Measurements from ENCODE around the gene GCM1. TPM values are rescaled to one million over a fixed set of nuclear protein-coding genes. Genes with fewer than 3 reads are reported as not detected.

GCM1 gene
- total and polyA plus RNA-seq, 4 donors = 0.16 TPM; not detected in 3

- no peak for DNase-seq
- intact Hi-C loops (cut with DNase I) = no loop called here
- no peak overlapping the region for H3K27ac ChIP-seq (ENCODE audit: low read depth in 1 of 2, low read length in 2 of 2)
- H3K36me3 ChIP-seq (ENCODE audit: control insufficient read depth in 1 of 2, insufficient read depth in 2 of 2, low read length in 1 of 2) = no peaks in the 10 kb centered on the region
- H3K27me3 ChIP-seq (ENCODE audit: control insufficient read depth in 1 of 2, insufficient read depth in 2 of 2, low read length in 1 of 2) = no peaks in the 10 kb centered on the region
- H3K4me3 ChIP-seq (ENCODE audit: low read length in 2 of 2) = no peak overlapping the region
- no peak for ATAC-seq (ENCODE audit: low FRiP score)
- peaks cover 2% of the 10 kb centered on the region for H3K9me3 ChIP-seq (ENCODE audit: control insufficient read depth, low read length)
- WGBS, 2 donors = 67 to 71% methylated on average over 4 of the region's 4 CpGs
- H3K4me1 ChIP-seq (ENCODE audit: control insufficient read depth in 1 of 2, insufficient read depth in 2 of 2, low read length in 2 of 2) = no peaks in the 10 kb centered on the region
Measured at GRCh38 chr6:53119772-53120409, 28.8 kb downstream of the GCM1 start.

GRCh38 chr6:53119349-53119748 is 29.3 kb downstream of the GCM1 start:
- Histone ChIP-seq H3K36me3 (ENCODE audit: control insufficient read depth in 1 of 2, insufficient read depth in 2 of 2, low read length in 1 of 2) (no peaks in the 10 kb centered on the region), H3K9me3 (ENCODE audit: control insufficient read depth, low read length) (peaks cover 2% of the 10 kb centered on the region), H3K4me1 (ENCODE audit: control insufficient read depth in 1 of 2, insufficient read depth in 2 of 2, low read length in 2 of 2) (no peaks in the 10 kb centered on the region), H3K27ac (ENCODE audit: low read depth in 1 of 2, low read length in 2 of 2) (no peak overlapping the region), H3K27me3 (ENCODE audit: control insufficient read depth in 1 of 2, insufficient read depth in 2 of 2, low read length in 1 of 2) (no peaks in the 10 kb centered on the region), H3K4me3 (ENCODE audit: low read length in 2 of 2) (no peak overlapping the region)
- ATAC-seq (ENCODE audit: low FRiP score) = no peak
- 73 to 84% methylated on average over 1 of the region's 1 CpG for WGBS, 2 donors
- DNase-seq = no peak
- intact Hi-C loops (cut with DNase I) = no loop called here

GRCh38 chr6:53115741-53116140 is 32.9 kb downstream of the GCM1 start:
- ATAC-seq (ENCODE audit: low FRiP score) (no peak), DNase-seq (no peak)
- H3K27me3 ChIP-seq (ENCODE audit: control insufficient read depth in 1 of 2, insufficient read depth in 2 of 2, low read length in 1 of 2) = no peaks in the 10 kb centered on the region
- intact Hi-C loops (cut with DNase I) = no loop called here
- no peak overlapping the region for H3K4me3 ChIP-seq (ENCODE audit: low read length in 2 of 2)
- no peaks in the 10 kb centered on the region for H3K4me1 ChIP-seq (ENCODE audit: control insufficient read depth in 1 of 2, insufficient read depth in 2 of 2, low read length in 2 of 2)
- H3K36me3 ChIP-seq (ENCODE audit: control insufficient read depth in 1 of 2, insufficient read depth in 2 of 2, low read length in 1 of 2) = no peaks in the 10 kb centered on the region
- 86 to 88% methylated on average over 2 of the region's 2 CpGs for WGBS, 2 donors
- H3K27ac ChIP-seq (ENCODE audit: low read depth in 1 of 2, low read length in 2 of 2) = no peak overlapping the region
- peaks cover 2% of the 10 kb centered on the region for H3K9me3 ChIP-seq (ENCODE audit: control insufficient read depth, low read length)

GRCh38 chr6:53115113-53115512 is 33.5 kb downstream of the GCM1 start:
- H3K9me3 ChIP-seq (ENCODE audit: control insufficient read depth, low read length) = peaks cover 2% of the 10 kb centered on the region
- WGBS, 2 donors = 95 to 97% methylated on average over 1 of the region's 1 CpG
- H3K27me3 ChIP-seq (ENCODE audit: control insufficient read depth in 1 of 2, insufficient read depth in 2 of 2, low read length in 1 of 2) = no peaks in the 10 kb centered on the region
- H3K36me3 ChIP-seq (ENCODE audit: control insufficient read depth in 1 of 2, insufficient read depth in 2 of 2, low read length in 1 of 2) = no peaks in the 10 kb centered on the region
- no peaks in the 10 kb centered on the region for H3K4me1 ChIP-seq (ENCODE audit: control insufficient read depth in 1 of 2, insufficient read depth in 2 of 2, low read length in 2 of 2)
- H3K4me3 ChIP-seq (ENCODE audit: low read length in 2 of 2) = no peak overlapping the region
- ATAC-seq (ENCODE audit: low FRiP score) = no peak
- no peak for DNase-seq
- intact Hi-C loops (cut with DNase I) = no loop called here
- no peak overlapping the region for H3K27ac ChIP-seq (ENCODE audit: low read depth in 1 of 2, low read length in 2 of 2)

- Histone ChIP-seq H3K27me3 (ENCODE audit: control insufficient read depth in 1 of 2, insufficient read depth in 2 of 2, low read length in 1 of 2) (no peaks in the 10 kb centered on the region), H3K9me3 (ENCODE audit: control insufficient read depth, low read length) (peaks cover 2% of the 10 kb centered on the region), H3K4me1 (ENCODE audit: control insufficient read depth in 1 of 2, insufficient read depth in 2 of 2, low read length in 2 of 2) (no peaks in the 10 kb centered on the region), H3K27ac (ENCODE audit: low read depth in 1 of 2, low read length in 2 of 2) (no peak overlapping the region), H3K4me3 (ENCODE audit: low read length in 2 of 2) (no peak overlapping the region), H3K36me3 (ENCODE audit: control insufficient read depth in 1 of 2, insufficient read depth in 2 of 2, low read length in 1 of 2) (no peaks in the 10 kb centered on the region)
- intact Hi-C loops (cut with DNase I) = no loop called here
- 68 to 74% methylated on average over 4 of the region's 4 CpGs for WGBS, 2 donors
- ATAC-seq (ENCODE audit: low FRiP score) = no peak
- DNase-seq = no peak
Measured at GRCh38 chr6:53113742-53114141, 34.9 kb downstream of the GCM1 start.

- 38 to 51% methylated on average over 1 of the region's 1 CpG for WGBS, 2 donors
- Histone ChIP-seq H3K4me3 (ENCODE audit: low read length in 2 of 2) (no peak overlapping the region), H3K27ac (ENCODE audit: low read depth in 1 of 2, low read length in 2 of 2) (no peak overlapping the region), H3K4me1 (ENCODE audit: control insufficient read depth in 1 of 2, insufficient read depth in 2 of 2, low read length in 2 of 2) (no peaks in the 10 kb centered on the region), H3K9me3 (ENCODE audit: control insufficient read depth, low read length) (peaks cover 2% of the 10 kb centered on the region), H3K27me3 (ENCODE audit: control insufficient read depth in 1 of 2, insufficient read depth in 2 of 2, low read length in 1 of 2) (no peaks in the 10 kb centered on the region), H3K36me3 (ENCODE audit: control insufficient read depth in 1 of 2, insufficient read depth in 2 of 2, low read length in 1 of 2) (no peaks in the 10 kb centered on the region)
- intact Hi-C loops (cut with DNase I) = no loop called here
- DNase-seq (no peak), ATAC-seq (ENCODE audit: low FRiP score) (no peak)
Measured at GRCh38 chr6:53112871-53113270, 35.8 kb downstream of the GCM1 start.

- ATAC-seq (ENCODE audit: low FRiP score) (no peak), DNase-seq (no peak)
- H3K9me3 ChIP-seq (ENCODE audit: control insufficient read depth, low read length) = peaks cover 2% of the 10 kb centered on the region
- no peaks in the 10 kb centered on the region for H3K36me3 ChIP-seq (ENCODE audit: control insufficient read depth in 1 of 2, insufficient read depth in 2 of 2, low read length in 1 of 2)
- H3K27ac ChIP-seq (ENCODE audit: low read depth in 1 of 2, low read length in 2 of 2) = no peak overlapping the region
- H3K4me1 ChIP-seq (ENCODE audit: control insufficient read depth in 1 of 2, insufficient read depth in 2 of 2, low read length in 2 of 2) = no peaks in the 10 kb centered on the region
- intact Hi-C loops (cut with DNase I) = no loop called here
- no peaks in the 10 kb centered on the region for H3K27me3 ChIP-seq (ENCODE audit: control insufficient read depth in 1 of 2, insufficient read depth in 2 of 2, low read length in 1 of 2)
- H3K4me3 ChIP-seq (ENCODE audit: low read length in 2 of 2) = no peak overlapping the region
Measured at GRCh38 chr6:53112404-53112803, 36.2 kb downstream of the GCM1 start.

- no peak overlapping the region for H3K27ac ChIP-seq (ENCODE audit: low read depth in 1 of 2, low read length in 2 of 2)
- intact Hi-C loops (cut with DNase I) = no loop called here
- peaks cover 2% of the 10 kb centered on the region for H3K9me3 ChIP-seq (ENCODE audit: control insufficient read depth, low read length)
- no peak for DNase-seq
- H3K36me3 ChIP-seq (ENCODE audit: control insufficient read depth in 1 of 2, insufficient read depth in 2 of 2, low read length in 1 of 2) = no peaks in the 10 kb centered on the region
- H3K27me3 ChIP-seq (ENCODE audit: control insufficient read depth in 1 of 2, insufficient read depth in 2 of 2, low read length in 1 of 2) = no peaks in the 10 kb centered on the region
- WGBS, 2 donors = 83 to 90% methylated on average over 6 of the region's 6 CpGs
- no peak overlapping the region for H3K4me3 ChIP-seq (ENCODE audit: low read length in 2 of 2)
- ATAC-seq (ENCODE audit: low FRiP score) = no peak
- no peaks in the 10 kb centered on the region for H3K4me1 ChIP-seq (ENCODE audit: control insufficient read depth in 1 of 2, insufficient read depth in 2 of 2, low read length in 2 of 2)
Measured at GRCh38 chr6:53111865-53112264, 36.8 kb downstream of the GCM1 start.

GRCh38 chr6:53109612-53110011 is 39.0 kb downstream of the GCM1 start:
- Histone ChIP-seq H3K27ac (ENCODE audit: low read depth in 1 of 2, low read length in 2 of 2) (no peak overlapping the region), H3K4me1 (ENCODE audit: control insufficient read depth in 1 of 2, insufficient read depth in 2 of 2, low read length in 2 of 2) (peaks cover 0 to 3% of the 10 kb centered on the region in 2 donors), H3K4me3 (ENCODE audit: low read length in 2 of 2) (no peak overlapping the region), H3K27me3 (ENCODE audit: control insufficient read depth in 1 of 2, insufficient read depth in 2 of 2, low read length in 1 of 2) (no peaks in the 10 kb centered on the region), H3K36me3 (ENCODE audit: control insufficient read depth in 1 of 2, insufficient read depth in 2 of 2, low read length in 1 of 2) (no peaks in the 10 kb centered on the region), H3K9me3 (ENCODE audit: control insufficient read depth, low read length) (no peaks in the 10 kb centered on the region)
- DNase-seq (no peak), ATAC-seq (ENCODE audit: low FRiP score) (no peak)
- intact Hi-C loops (cut with DNase I) = no loop called here
- WGBS, 2 donors = 85 to 92% methylated on average over 2 of the region's 2 CpGs
